CD1c-positive myeloid dendritic cell (primary cell): ENCODE data around the gene CHST11.

Source experiments
- DNase-seq: peaks from one replicate; pipeline ENCODE4 v3.0.0-alpha.2; 2016; ENCODE audit errors: extremely low spot score

CHST11 gene

GRCh38 chr12:104456417-104456949, at the start of gene CHST11:
CHST11 (plus strand) TSS chr12:104456948.
- peak; percentile 91 for DNase-seq

- no peak for DNase-seq
These were observed 49.3 kb upstream of the CHST11 start for GRCh38 chr12:104407438-104407837.

- no peak for DNase-seq
These were observed 48.8 kb upstream of the CHST11 start for GRCh38 chr12:104407922-104408321.

- no peak for DNase-seq
These were observed 46.4 kb upstream of the CHST11 start for GRCh38 chr12:104410326-104410725.

- no peak for DNase-seq
These were observed 46.0 kb upstream of the CHST11 start for GRCh38 chr12:104410786-104411185.

- no peak for DNase-seq
These were observed 44.7 kb upstream of the CHST11 start for GRCh38 chr12:104411826-104412641.

- DNase-seq: no peak
These were observed 44.1 kb upstream of the CHST11 start for GRCh38 chr12:104412681-104413080.

DNA sequence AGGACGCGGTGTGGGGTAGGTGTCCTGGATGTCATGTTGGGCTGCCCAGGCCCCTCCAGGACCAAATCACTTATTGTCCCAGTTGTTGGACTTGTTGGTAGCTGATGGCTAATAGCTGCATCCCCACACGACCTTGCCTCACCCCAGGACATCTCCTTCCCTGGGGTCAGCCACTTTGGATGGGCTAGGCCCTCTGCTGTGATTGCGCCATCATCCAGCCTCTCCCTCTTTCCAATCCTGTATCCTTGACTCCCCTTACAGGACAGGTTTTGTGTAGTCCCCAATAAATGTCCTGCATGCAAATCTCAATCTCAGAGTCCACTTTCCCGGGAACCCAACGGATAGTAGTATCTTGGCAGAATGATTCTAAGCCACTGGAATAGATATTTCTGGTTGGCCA, 43.4 kb upstream of the CHST11 start:
- no peak for DNase-seq

GRCh38 chr12:104414581-104415341, 42.0 kb upstream of the CHST11 start:
- DNase-seq: no peak

GRCh38 chr12:104415342-104415980, 41.3 kb upstream of the CHST11 start:
- no peak for DNase-seq

GRCh38 chr12:104416136-104416535, 40.6 kb upstream of the CHST11 start:
- DNase-seq: no peak

GRCh38 chr12:104416585-104416984, 40.2 kb upstream of the CHST11 start:
- DNase-seq: no peak

- no peak for DNase-seq
These were observed 37.0 kb upstream of the CHST11 start for GRCh38 chr12:104419717-104420116.

DNA sequence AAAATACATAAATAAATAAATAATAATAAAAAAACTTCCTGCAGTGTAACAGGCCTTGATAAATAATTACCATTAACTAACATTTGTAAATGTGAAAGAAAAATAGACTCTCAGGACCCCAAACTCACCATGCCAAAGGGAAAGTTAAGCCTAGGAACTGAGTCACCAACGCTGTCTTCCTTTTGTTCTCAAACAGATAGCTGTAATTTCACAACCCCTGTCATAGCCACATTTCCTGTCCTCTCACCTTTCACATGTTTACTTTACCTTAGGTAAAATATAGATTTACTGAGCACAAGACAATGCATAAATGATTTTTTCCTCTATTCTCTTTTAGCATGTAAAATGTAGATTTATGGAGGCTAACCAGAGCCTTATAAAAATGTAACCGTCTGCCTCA, 35.9 kb upstream of the CHST11 start:
- no peak for DNase-seq

GRCh38 chr12:104421343-104421742, 35.4 kb upstream of the CHST11 start:
- DNase-seq: no peak

GRCh38 chr12:104422441-104422840, 34.3 kb upstream of the CHST11 start:
- DNase-seq: no peak

DNA sequence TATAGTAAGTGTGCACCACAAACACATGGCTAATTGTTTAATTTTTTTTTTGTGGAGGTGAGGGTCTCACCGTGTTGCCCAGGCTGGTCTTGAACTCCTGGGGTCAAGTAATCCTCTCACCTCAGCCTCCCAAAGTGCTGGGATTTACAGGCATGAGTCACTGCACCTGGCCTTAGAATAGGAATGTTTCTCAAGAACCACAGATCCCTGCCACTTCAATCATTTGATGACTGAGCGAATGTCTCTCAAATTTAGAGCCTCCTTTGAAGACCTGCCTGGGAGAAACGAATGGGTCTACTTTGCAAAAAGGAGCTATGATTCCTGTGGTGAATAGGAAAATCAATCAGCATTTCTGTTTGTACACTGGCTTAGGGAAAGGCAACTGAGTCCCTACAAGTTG, 33.5 kb upstream of the CHST11 start:
- no peak for DNase-seq

DNA sequence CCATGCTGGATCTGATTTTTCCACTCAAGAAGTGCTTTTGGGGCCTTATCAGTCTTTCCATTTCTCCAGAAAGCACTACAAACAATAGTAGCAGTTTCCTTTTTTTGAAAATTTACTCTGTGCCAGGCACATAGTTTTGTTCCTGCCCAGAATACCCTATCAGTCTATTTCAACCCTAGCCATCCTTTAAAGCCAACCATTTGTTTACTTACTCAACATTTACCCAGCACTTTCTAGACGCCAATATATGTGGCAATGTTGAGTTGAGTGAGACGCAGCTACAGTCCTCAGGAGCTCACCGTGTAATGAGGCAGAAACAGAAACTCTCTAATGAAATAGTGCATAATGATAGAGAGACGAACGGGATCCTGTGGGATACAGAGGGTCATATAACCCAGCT, 32.9 kb upstream of the CHST11 start:
- DNase-seq: no peak

DNA sequence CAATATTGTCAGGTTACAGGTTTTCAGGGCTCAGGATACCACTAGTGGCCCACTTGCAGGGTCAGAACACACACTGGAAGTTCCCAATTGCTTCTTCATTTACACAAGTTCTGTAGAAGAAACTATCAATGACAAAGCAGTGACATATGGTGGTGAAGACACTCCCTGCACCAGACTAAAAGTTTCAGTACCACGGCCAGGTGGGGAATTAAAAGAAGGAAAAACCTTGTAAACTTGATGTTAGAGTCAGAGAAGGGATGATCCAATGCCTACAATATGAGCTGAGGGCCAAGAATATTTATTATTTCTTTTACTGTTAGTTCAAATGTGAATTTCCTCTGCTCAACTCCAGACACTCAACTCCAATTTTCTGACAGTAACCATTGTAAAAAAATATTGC, 31.8 kb upstream of the CHST11 start:
- DNase-seq: no peak

DNA sequence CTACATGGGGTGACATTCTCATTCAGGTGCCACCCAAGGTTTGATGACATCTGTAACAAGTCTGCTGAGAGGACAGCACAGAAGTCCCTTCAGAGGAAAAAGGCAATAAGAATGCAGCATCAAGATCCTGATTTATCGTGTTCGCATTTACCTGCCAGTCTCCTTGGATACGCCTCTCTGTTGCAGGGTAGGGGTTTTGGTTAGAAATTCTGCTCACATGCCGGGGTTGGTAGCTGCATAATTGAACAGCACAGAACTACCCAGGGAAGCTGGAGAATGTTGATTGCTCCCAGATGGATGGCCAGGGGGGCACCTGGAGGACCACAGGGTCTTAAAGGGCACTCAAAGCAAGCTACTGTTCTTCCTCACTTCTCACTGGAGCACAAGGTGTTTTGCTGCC, 31.1 kb upstream of the CHST11 start:
- DNase-seq: no peak

GRCh38 chr12:104426926-104427546, 29.7 kb upstream of the CHST11 start:
- no peak for DNase-seq

- DNase-seq: no peak
These were observed 29.2 kb upstream of the CHST11 start for GRCh38 chr12:104427547-104427938.
